MM.1S (cell line): ENCODE measurements around the gene DGLUCY.

Source experiments
- CTCF ChIP-seq: fragments of 300-600 bp; sonication (generic); IDR thresholded peaks from 2 replicates; pipeline ENCODE4 v1.5.1; 2016; ENCODE audit warnings: antibody characterized with exemption, low read length, mixed read lengths
- EZH2 ChIP-seq: fragments of 300-600 bp; sonication (generic); optimal IDR thresholded peaks from 2 replicates; pipeline ENCODE3; 2017; ENCODE audit warnings: low read depth, mild to moderate bottlenecking, antibody characterized with exemption, low read length, mixed read lengths
- EZH2phosphoT487 ChIP-seq: fragments of 300-600 bp; sonication (generic); IDR thresholded peaks from 2 replicates; pipeline ENCODE4 v1.6.1; 2018; ENCODE audit warnings: antibody characterized with exemption, low read length

GRCh38 chr14:91273885-91274273 lies 160.0 kb downstream of the DGLUCY start:
- TF ChIP-seq CTCF, result no peak
- TF ChIP-seq EZH2, result no peak
- no peak for TF ChIP-seq EZH2phosphoT487
